H9 (cell line): ENCODE results near the gene IFNL1. TPM values are rescaled to one million over a fixed set of nuclear protein-coding genes. Genes with fewer than 3 reads are reported as not detected.

Source experiments
- DNase-seq: peaks from one replicate; pipeline ENCODE4 v3.0.0-alpha.2; 2017
- H2AFZ ChIP-seq: one replicate; pipeline ENCODE4 v1.6.1; 2013; ENCODE audit warnings: mild to moderate bottlenecking, low read length, control low read depth, moderate library complexity
- H2AK5ac ChIP-seq: 2 replicates; pipeline ENCODE4 v1.6.1; 2013; ENCODE audit warnings: low read length, control low read depth, mixed read lengths; ENCODE audit not compliant: insufficient read length
- H2BK120ac ChIP-seq: one replicate; pipeline ENCODE4 v1.6.1; 2013; ENCODE audit warnings: low read depth, mild to moderate bottlenecking, low read length, control low read depth, inconsistent platforms; ENCODE audit not compliant: poor library complexity, severe bottlenecking
- H2BK12ac ChIP-seq: 2 replicates; pipeline ENCODE4 v1.6.1; 2013; ENCODE audit warnings: low read length, control low read depth, mixed read lengths, low read depth; ENCODE audit not compliant: insufficient read length
- H2BK15ac ChIP-seq: 2 replicates; pipeline ENCODE4 v1.6.1; 2013; ENCODE audit warnings: low read depth, low read length, control low read depth
- H2BK20ac ChIP-seq: one replicate; pipeline ENCODE4 v1.6.1; 2013; ENCODE audit warnings: low read depth, mild to moderate bottlenecking, low read length, control low read depth, inconsistent platforms; ENCODE audit not compliant: poor library complexity, severe bottlenecking
- H2BK5ac ChIP-seq: 2 replicates; pipeline ENCODE4 v1.6.1; 2013; ENCODE audit warnings: low read length, control low read depth, mixed read lengths; ENCODE audit not compliant: insufficient read length
- H3K14ac ChIP-seq: 2 replicates; pipeline ENCODE4 v1.6.1; 2013; ENCODE audit warnings: low read length, control low read depth; ENCODE audit not compliant: insufficient read depth
- H3K18ac ChIP-seq: 2 replicates; pipeline ENCODE4 v1.6.1; 2013; ENCODE audit warnings: low read depth, mild to moderate bottlenecking, mixed read lengths, low read length, control low read depth; ENCODE audit not compliant: insufficient read length
- H3K23ac ChIP-seq: 2 replicates; pipeline ENCODE4 v1.6.1; 2013; ENCODE audit warnings: low read length, control low read depth, mixed read lengths, low read depth; ENCODE audit not compliant: insufficient read length
- H3K23me2 ChIP-seq: 2 replicates; pipeline ENCODE4 v1.6.1; 2013; ENCODE audit warnings: low read depth, mild to moderate bottlenecking, mixed read lengths, low read length, control low read depth; ENCODE audit not compliant: insufficient read length, poor library complexity, severe bottlenecking
- H3K27ac ChIP-seq: 2 replicates; pipeline ENCODE4 v1.5.1; 2013; ENCODE audit warnings: low read length, control low read depth, mixed read lengths, low read depth; ENCODE audit not compliant: insufficient read length
- H3K27me3 ChIP-seq: 2 replicates; pipeline ENCODE4 v1.6.1; 2013; ENCODE audit warnings: low read length, control low read depth, inconsistent platforms; ENCODE audit not compliant: insufficient read depth
- H3K4ac ChIP-seq: 2 replicates; pipeline ENCODE4 v1.6.1; 2013; ENCODE audit warnings: low read depth, mild to moderate bottlenecking, control low read depth, inconsistent platforms, low read length, moderate library complexity
- H3K4me1 ChIP-seq: 2 replicates; pipeline ENCODE4 v1.6.1; 2013; ENCODE audit warnings: low read length, control low read depth, inconsistent platforms; ENCODE audit not compliant: insufficient read depth
- H3K4me2 ChIP-seq: 2 replicates; pipeline ENCODE4 v1.6.1; 2013; ENCODE audit warnings: low read length, control low read depth, mixed read lengths; ENCODE audit not compliant: insufficient read length, insufficient read depth
- H3K56ac ChIP-seq: 2 replicates; pipeline ENCODE4 v1.6.1; 2013; ENCODE audit warnings: low read depth, mild to moderate bottlenecking, mixed read lengths, low read length, control low read depth; ENCODE audit not compliant: insufficient read length
- H3K79me1 ChIP-seq: 2 replicates; pipeline ENCODE4 v1.6.1; 2013; ENCODE audit warnings: low read depth, mild to moderate bottlenecking, moderate library complexity, low read length, control low read depth, inconsistent platforms; ENCODE audit not compliant: insufficient read depth, poor library complexity, severe bottlenecking
- H3K79me2 ChIP-seq: 2 replicates; pipeline ENCODE4 v1.6.1; 2013; ENCODE audit warnings: low read length, control low read depth, inconsistent platforms; ENCODE audit not compliant: insufficient read depth
- H3K9ac ChIP-seq: 2 replicates; pipeline ENCODE4 v1.6.1; 2013; ENCODE audit warnings: low read length, control low read depth, mixed read lengths; ENCODE audit not compliant: insufficient read length; ENCODE audit errors: extremely low read depth
- H3K9me3 ChIP-seq: one replicate; pipeline ENCODE4 v1.6.1; 2013; ENCODE audit warnings: low read depth, low read length, inconsistent platforms; ENCODE audit not compliant: control insufficient read depth
- H3T11ph ChIP-seq: one replicate; pipeline ENCODE4 v1.6.1; 2013; ENCODE audit warnings: mild to moderate bottlenecking, low read length, control low read depth, inconsistent platforms
- H4K20me1 ChIP-seq: one replicate; pipeline ENCODE4 v1.6.1; 2013; ENCODE audit not compliant: control insufficient read depth, insufficient read length, insufficient read depth
- H4K5ac ChIP-seq: 2 replicates; pipeline ENCODE4 v1.6.1; 2013; ENCODE audit warnings: low read depth, mild to moderate bottlenecking, mixed read lengths, low read length, control low read depth; ENCODE audit not compliant: insufficient read length
- H4K8ac ChIP-seq: replicated peaks from 2 replicates; pipeline ENCODE4 v1.6.1; 2013; ENCODE audit warnings: low read length, control low read depth, mixed read lengths, low read depth; ENCODE audit not compliant: insufficient read length
- H4K91ac ChIP-seq: 2 replicates; pipeline ENCODE4 v1.6.1; 2013; ENCODE audit warnings: low read depth, mild to moderate bottlenecking, moderate library complexity, mixed read lengths, low read length, control low read depth; ENCODE audit not compliant: insufficient read length
- H3K27ac Mint-ChIP-seq, 3 experiments: 2 replicates in 2 of 3; 3 replicates in 1 of 3; pipeline ENCODE4 v1.8.0; 2020 to 2021; ENCODE audit warnings: mixed read lengths in 3 of 3, mild to moderate bottlenecking in 1 of 3, moderate library complexity in 1 of 3
- H3K27me3 Mint-ChIP-seq: 2 replicates; pipeline ENCODE4 v1.8.0; 2021; ENCODE audit warnings: low read depth, mild to moderate bottlenecking, moderate library complexity, mixed read lengths
- H3K36me3 Mint-ChIP-seq, 3 experiments: 2 replicates in 2 of 3; 3 replicates in 1 of 3; pipeline ENCODE4 v1.8.0; 2020 to 2021; ENCODE audit warnings: low read depth in 3 of 3, mixed read lengths in 3 of 3; ENCODE audit not compliant: insufficient read depth in 1 of 3
- H3K4me1 Mint-ChIP-seq, 2 experiments: 2 replicates each; pipeline ENCODE4 v1.8.0; 2020; ENCODE audit warnings: mixed read lengths in 2 of 2
- H3K4me3 Mint-ChIP-seq, 2 experiments: 2 replicates in 1 of 2; 3 replicates in 1 of 2; pipeline ENCODE4 v1.8.0; 2020 to 2021; ENCODE audit warnings: mild to moderate bottlenecking in 2 of 2, mixed read lengths in 2 of 2, moderate library complexity in 1 of 2
- H3K9me3 Mint-ChIP-seq, 2 experiments: 2 replicates in 1 of 2; 3 replicates in 1 of 2; pipeline ENCODE4 v1.8.0; 2020; ENCODE audit warnings: mild to moderate bottlenecking in 2 of 2, mixed read lengths in 2 of 2, moderate library complexity in 1 of 2
- CTCF ChIP-seq: fragments of 200-600 bp; sonication (generic); conservative IDR thresholded peaks from 3 replicates; pipeline ENCODE4 v1.8.0; 2021; ENCODE audit warnings: antibody characterized with exemption, mild to moderate bottlenecking
- WGBS: extraction: QIAGEN DNeasy Blood & Tissue Kit; methylation state at CpG from one replicate; pipeline ENCODE4 v1.1.7; 2013; ENCODE audit warnings: missing lambda C conversion rate, low lambda C conversion rate, mixed read lengths; ENCODE audit not compliant: insufficient read length; ENCODE audit errors: extremely low coverage; 5-methylcytosine and 5-hydroxymethylcytosine counted together
- total RNA-seq: library from RNA; stranded (reverse); gene quantifications from 2 replicates; pipeline ENCODE4 v1.2.1, GENCODE V29; 2021

Gene IFNL1
- total RNA-seq, 1 experiment from 2014 or later: not detected

GRCh38 chr19:39314016-39314728, 18.0 kb downstream of the IFNL1 start:
- Histone ChIP-seq H4K8ac (no peak overlapping the region), H2BK12ac (no peak overlapping the region), H3K18ac (no peak overlapping the region), H3K4ac (no peak overlapping the region), H3K9me3 (no peaks in the 10 kb centered on the region), H3K4me1 (peaks cover 3% of the 10 kb centered on the region; the same call in 1 of the 2 replicates), H2BK5ac (no peak overlapping the region), H3K79me1 (no peaks in the 10 kb centered on the region), H2AK5ac (no peak overlapping the region), H3K4me2 (no peak overlapping the region), H3K14ac (no peak overlapping the region), H2BK15ac (no peak overlapping the region), H4K5ac (no peak overlapping the region), H3K79me2 (no peaks in the 10 kb centered on the region), H3K27me3 (no peaks in the 10 kb centered on the region; the same call in 1 of the 2 replicates), H3T11ph (no peak overlapping the region), H4K91ac (no peak overlapping the region), H2BK120ac (no peak overlapping the region), H4K20me1 (no peaks in the 10 kb centered on the region), H2AFZ (no peak overlapping the region), H3K23ac (no peak overlapping the region), H3K27ac (no peak overlapping the region), H3K23me2 (no peaks in the 10 kb centered on the region), H2BK20ac (no peak overlapping the region), H3K9ac (no peak overlapping the region), H3K56ac (no peak overlapping the region)
- Mint-ChIP-seq H3K36me3 (peaks cover 9 to 27% (median 10%) of the 10 kb centered on the region in 3 experiments; a peak in 6 of 7 replicates), H3K27me3 (peaks cover 22% of the 10 kb centered on the region), H3K9me3 (no peaks in the 10 kb centered on the region; a peak in 1 of 5 replicates), H3K27ac (no peak overlapping the region), H3K4me3 (no peak overlapping the region), H3K4me1 (peaks cover 7 to 26% of the 10 kb centered on the region in 2 experiments)
- TF ChIP-seq CTCF: no peak
- DNase-seq: no peak
- WGBS: no CpG with 5 or more reads among the region's 64 CpGs
